ENCODE measurements around the gene ABCC3.

Gene ABCC3

GRCh38 chr17:50633683-50634082, 998 bp upstream of the ABCC3 start:
- H3K23ac ChIP-seq (ENCODE audit: low read length in 2 of 2), result no peak overlapping the region
- H3K14ac ChIP-seq (ENCODE audit: low read length in 2 of 2), result no peak overlapping the region
- no peaks in the 10 kb centered on the region for H3K9me3 ChIP-seq (ENCODE audit: control insufficient read depth, low read length)
- no peak overlapping the region for H3K4me2 ChIP-seq (ENCODE audit: low read length, poor library complexity, severe bottlenecking)
- no peak overlapping the region for H3K4ac ChIP-seq (ENCODE audit: low read depth in 1 of 2, low read length in 2 of 2)
- no peak overlapping the region for H2BK120ac ChIP-seq (ENCODE audit: low read depth, low read length)
- no peak overlapping the region for H2BK5ac ChIP-seq (ENCODE audit: low read depth, low read length, poor library complexity, severe bottlenecking)
- H2BK15ac ChIP-seq (ENCODE audit: low read depth, poor library complexity, severe bottlenecking), result peak overlapping the region; percentile 37
- no peak overlapping the region for H3K27ac ChIP-seq (ENCODE audit: low read length, poor library complexity, severe bottlenecking)
- H3K18ac ChIP-seq (ENCODE audit: low read depth in 1 of 2, low read length in 2 of 2), result no peak overlapping the region
- peaks cover 0 to 25% of the 10 kb centered on the region in 2 experiments for H3K27me3 ChIP-seq (ENCODE audit: control insufficient read depth in 1 of 2, insufficient read depth in 1 of 2, low read length in 2 of 2)
- H4K91ac ChIP-seq (ENCODE audit: low read length), result no peak overlapping the region
- no peak overlapping the region for H3K9ac ChIP-seq (ENCODE audit: low read length)
- no peak overlapping the region for H2BK12ac ChIP-seq (ENCODE audit: low read length in 2 of 2)
- H3K79me1 ChIP-seq (replicated peaks; ENCODE audit: low read length, poor library complexity, severe bottlenecking), result peaks cover 3% of the 10 kb centered on the region
- H3K4me1 ChIP-seq (ENCODE audit: control insufficient read depth, insufficient read depth, low read depth, low read length), result peaks cover 33% of the 10 kb centered on the region
- H2AFZ ChIP-seq (ENCODE audit: low read depth, low read length), result no peak overlapping the region
- no peak overlapping the region for H3K4me3 ChIP-seq (ENCODE audit: insufficient read depth in 1 of 2, low read depth in 1 of 2, low read length in 2 of 2)
- H2AK5ac ChIP-seq (ENCODE audit: low read length, severe bottlenecking), result peak overlapping the region; percentile 2
- no peak overlapping the region for H4K8ac ChIP-seq (ENCODE audit: low read length)
- 97% methylated on average over 9 of the region's 9 CpGs for WGBS
- H3K36me3 ChIP-seq (ENCODE audit: control insufficient read depth in 1 of 2, insufficient read depth in 2 of 2, low read depth in 1 of 2, low read length in 2 of 2), result no peaks in the 10 kb centered on the region
- no peak for DNase-seq

GRCh38 chr17:50634915-50635731, 442 bp downstream of the ABCC3 start:
- peaks cover 3% of the 10 kb centered on the region for H3K79me1 ChIP-seq (replicated peaks; ENCODE audit: low read length, poor library complexity, severe bottlenecking)
- 4% methylated on average over 42 of the region's 52 CpGs for WGBS
- H2AFZ ChIP-seq (ENCODE audit: low read depth, low read length), result no peak overlapping the region
- no peak overlapping the region for H4K8ac ChIP-seq (ENCODE audit: low read length)
- peak overlapping the region; percentile 59 to 82 for H3K4me3 ChIP-seq (ENCODE audit: insufficient read depth in 1 of 2, low read depth in 1 of 2, low read length in 2 of 2)
- H3K4ac ChIP-seq (ENCODE audit: low read depth in 1 of 2, low read length in 2 of 2), result no peak overlapping the region
- H3K4me1 ChIP-seq (ENCODE audit: control insufficient read depth, insufficient read depth, low read depth, low read length), result peaks cover 40% of the 10 kb centered on the region
- H2BK5ac ChIP-seq (ENCODE audit: low read depth, low read length, poor library complexity, severe bottlenecking), result no peak overlapping the region
- H3K23ac ChIP-seq (ENCODE audit: low read length in 2 of 2), result peak overlapping the region in 1 of 2 experiments; percentile 56
- H3K27ac ChIP-seq (ENCODE audit: low read length, poor library complexity, severe bottlenecking), result no peak overlapping the region
- H3K14ac ChIP-seq (ENCODE audit: low read length in 2 of 2), result peak overlapping the region in 1 of 2 experiments; percentile 53
- peaks cover 0 to 15% of the 10 kb centered on the region in 2 experiments for H3K27me3 ChIP-seq (ENCODE audit: control insufficient read depth in 1 of 2, insufficient read depth in 1 of 2, low read length in 2 of 2)
- peak overlapping the region; percentile 63 for H3K9ac ChIP-seq (ENCODE audit: low read length)
- DNase-seq, result no peak
- H3K36me3 ChIP-seq (ENCODE audit: control insufficient read depth in 1 of 2, insufficient read depth in 2 of 2, low read depth in 1 of 2, low read length in 2 of 2), result no peaks in the 10 kb centered on the region
- no peak overlapping the region for H2BK15ac ChIP-seq (ENCODE audit: low read depth, poor library complexity, severe bottlenecking)
- no peaks in the 10 kb centered on the region for H3K9me3 ChIP-seq (ENCODE audit: control insufficient read depth, low read length)
- H2BK120ac ChIP-seq (ENCODE audit: low read depth, low read length), result no peak overlapping the region
- no peak overlapping the region for H4K91ac ChIP-seq (ENCODE audit: low read length)
- peak overlapping the region; percentile 90 for H3K4me2 ChIP-seq (ENCODE audit: low read length, poor library complexity, severe bottlenecking)
- peak overlapping the region in 1 of 2 experiments; percentile 37 for H2BK12ac ChIP-seq (ENCODE audit: low read length in 2 of 2)
- H2AK5ac ChIP-seq (ENCODE audit: low read length, severe bottlenecking), result peak overlapping the region; percentile 55
- H3K18ac ChIP-seq (ENCODE audit: low read depth in 1 of 2, low read length in 2 of 2), result peak overlapping the region; percentile 25 to 64

- Histone ChIP-seq H3K79me1 (replicated peaks; ENCODE audit: low read length, poor library complexity, severe bottlenecking) (peaks cover 3% of the 10 kb centered on the region), H2BK12ac (ENCODE audit: low read length in 2 of 2) (no peak overlapping the region), H3K18ac (ENCODE audit: low read depth in 1 of 2, low read length in 2 of 2) (no peak overlapping the region), H3K14ac (ENCODE audit: low read length in 2 of 2) (no peak overlapping the region), H2BK5ac (ENCODE audit: low read depth, low read length, poor library complexity, severe bottlenecking) (no peak overlapping the region), H3K4ac (ENCODE audit: low read depth in 1 of 2, low read length in 2 of 2) (no peak overlapping the region), H3K27me3 (ENCODE audit: control insufficient read depth in 1 of 2, insufficient read depth in 1 of 2, low read length in 2 of 2) (peaks cover 0 to 13% of the 10 kb centered on the region in 2 experiments), H3K4me1 (ENCODE audit: control insufficient read depth, insufficient read depth, low read depth, low read length) (peaks cover 45% of the 10 kb centered on the region), H3K36me3 (ENCODE audit: control insufficient read depth in 1 of 2, insufficient read depth in 2 of 2, low read depth in 1 of 2, low read length in 2 of 2) (no peaks in the 10 kb centered on the region), H2BK120ac (ENCODE audit: low read depth, low read length) (no peak overlapping the region), H4K8ac (ENCODE audit: low read length) (no peak overlapping the region), H3K9ac (ENCODE audit: low read length) (peak overlapping the region; percentile 63), H3K4me2 (ENCODE audit: low read length, poor library complexity, severe bottlenecking) (peak overlapping the region; percentile 90), H3K23ac (ENCODE audit: low read length in 2 of 2) (no peak overlapping the region), H2AFZ (ENCODE audit: low read depth, low read length) (no peak overlapping the region), H3K27ac (ENCODE audit: low read length, poor library complexity, severe bottlenecking) (no peak overlapping the region), H2BK15ac (ENCODE audit: low read depth, poor library complexity, severe bottlenecking) (peak overlapping the region; percentile 37), H3K9me3 (ENCODE audit: control insufficient read depth, low read length) (no peaks in the 10 kb centered on the region), H3K4me3 (ENCODE audit: insufficient read depth in 1 of 2, low read depth in 1 of 2, low read length in 2 of 2) (peak overlapping the region in 1 of 2 experiments; percentile 82), H2AK5ac (ENCODE audit: low read length, severe bottlenecking) (peak overlapping the region; percentile 55), H4K91ac (ENCODE audit: low read length) (no peak overlapping the region)
- whole genome bisulfite sequencing, result 75% methylated on average over 2 of the region's 3 CpGs
- no peak for DNase-seq
These were observed 976 bp downstream of the ABCC3 start for GRCh38 chr17:50635732-50635981.

- H3K9ac ChIP-seq (ENCODE audit: low read length), result no peak overlapping the region
- H3K14ac ChIP-seq (ENCODE audit: low read length in 2 of 2), result no peak overlapping the region
- 93% methylated on average over 9 of the region's 9 CpGs for WGBS
- peaks cover 50% of the 10 kb centered on the region for H3K4me1 ChIP-seq (ENCODE audit: control insufficient read depth, insufficient read depth, low read depth, low read length)
- peak overlapping the region; percentile 72 for H2AK5ac ChIP-seq (ENCODE audit: low read length, severe bottlenecking)
- peak overlapping the region; percentile 37 for H2BK15ac ChIP-seq (ENCODE audit: low read depth, poor library complexity, severe bottlenecking)
- no peaks in the 10 kb centered on the region for H3K9me3 ChIP-seq (ENCODE audit: control insufficient read depth, low read length)
- H2BK5ac ChIP-seq (ENCODE audit: low read depth, low read length, poor library complexity, severe bottlenecking), result no peak overlapping the region
- H3K27me3 ChIP-seq (ENCODE audit: control insufficient read depth in 1 of 2, insufficient read depth in 1 of 2, low read length in 2 of 2), result peaks cover 0 to 13% of the 10 kb centered on the region in 2 experiments
- no peaks in the 10 kb centered on the region for H3K36me3 ChIP-seq (ENCODE audit: control insufficient read depth in 1 of 2, insufficient read depth in 2 of 2, low read depth in 1 of 2, low read length in 2 of 2)
- peak overlapping the region in 1 of 2 experiments; percentile 82 for H3K4me3 ChIP-seq (ENCODE audit: insufficient read depth in 1 of 2, low read depth in 1 of 2, low read length in 2 of 2)
- no peak overlapping the region for H3K23ac ChIP-seq (ENCODE audit: low read length in 2 of 2)
- H3K4ac ChIP-seq (ENCODE audit: low read depth in 1 of 2, low read length in 2 of 2), result no peak overlapping the region
- no peak overlapping the region for H3K27ac ChIP-seq (ENCODE audit: low read length, poor library complexity, severe bottlenecking)
- H2BK120ac ChIP-seq (ENCODE audit: low read depth, low read length), result no peak overlapping the region
- H4K91ac ChIP-seq (ENCODE audit: low read length), result no peak overlapping the region
- H2AFZ ChIP-seq (ENCODE audit: low read depth, low read length), result no peak overlapping the region
- H4K8ac ChIP-seq (ENCODE audit: low read length), result no peak overlapping the region
- no peak overlapping the region for H2BK12ac ChIP-seq (ENCODE audit: low read length in 2 of 2)
- no peak overlapping the region for H3K18ac ChIP-seq (ENCODE audit: low read depth in 1 of 2, low read length in 2 of 2)
- peaks cover 3% of the 10 kb centered on the region for H3K79me1 ChIP-seq (replicated peaks; ENCODE audit: low read length, poor library complexity, severe bottlenecking)
- DNase-seq, result no peak
- H3K4me2 ChIP-seq (ENCODE audit: low read length, poor library complexity, severe bottlenecking), result no peak overlapping the region
These were observed 1.5 kb downstream of the ABCC3 start for GRCh38 chr17:50635982-50636803.
